HG03108 (cell line): Measurements from ENCODE around the gene KCNC1.

Experiments used
- ATAC-seq: cut with Tn5 transposase; IDR thresholded peaks from one replicate; pipeline ENCODE4 v1.9.1; 2021; ENCODE audit warnings: moderate library complexity; ENCODE audit not compliant: unreplicated experiment

Gene KCNC1

GRCh38 chr11:17771841-17772401, 37.3 kb downstream of the KCNC1 start:
- ATAC-seq = no peak

- ATAC-seq = no peak
These were observed 38.4 kb downstream of the KCNC1 start for GRCh38 chr11:17772704-17773600.

- ATAC-seq = no peak
These were observed 39.1 kb downstream of the KCNC1 start for GRCh38 chr11:17773674-17774073.

GRCh38 chr11:17774232-17775034, 39.9 kb downstream of the KCNC1 start:
- ATAC-seq = no peak

GRCh38 chr11:17775035-17775348, 40.4 kb downstream of the KCNC1 start:
- ATAC-seq = no peak

GRCh38 chr11:17775507-17776211, 41.1 kb downstream of the KCNC1 start:
- no peak for ATAC-seq

GRCh38 chr11:17776212-17776875, 41.8 kb downstream of the KCNC1 start:
- ATAC-seq = no peak

GRCh38 chr11:17777086-17777737, 42.6 kb downstream of the KCNC1 start:
- ATAC-seq = no peak

GRCh38 chr11:17777738-17778091, 43.1 kb downstream of the KCNC1 start:
- ATAC-seq = no peak

GRCh38 chr11:17778352-17778751, 43.8 kb downstream of the KCNC1 start:
- no peak for ATAC-seq

- ATAC-seq = no peak
These were observed 44.6 kb downstream of the KCNC1 start for GRCh38 chr11:17778956-17779860.

- no peak for ATAC-seq
These were observed 45.4 kb downstream of the KCNC1 start for GRCh38 chr11:17779861-17780594.

GRCh38 chr11:17780668-17781067, 46.1 kb downstream of the KCNC1 start:
- no peak for ATAC-seq

GRCh38 chr11:17781221-17781620, 46.6 kb downstream of the KCNC1 start:
- no peak for ATAC-seq

- ATAC-seq = no peak
These were observed 47.0 kb downstream of the KCNC1 start for GRCh38 chr11:17781626-17782025.

- ATAC-seq = no peak
These were observed 47.6 kb downstream of the KCNC1 start for GRCh38 chr11:17782145-17782544.

GRCh38 chr11:17782603-17783337, 48.2 kb downstream of the KCNC1 start:
- ATAC-seq = no peak

- ATAC-seq = no peak
These were observed 49.3 kb downstream of the KCNC1 start for GRCh38 chr11:17783878-17784277.
